Left ventricle myocardium inferior (tissue), 1 donor: ENCODE data around the gene NOS1AP. TPM values are rescaled to one million over a fixed set of nuclear protein-coding genes. Genes with fewer than 3 reads are reported as not detected.

Experiments used
- DNase-seq: peaks from one replicate; pipeline ENCODE4 v3.0.0-alpha.2; 2020
- H3K27ac ChIP-seq: fragments of 200-600 bp; replicated peaks from 2 replicates; pipeline ENCODE4 v1.8.0; 2021
- H3K27me3 ChIP-seq: fragments of 200-600 bp; 2 replicates; pipeline ENCODE4 v1.8.0; 2021; ENCODE audit warnings: low read depth
- H3K36me3 ChIP-seq: fragments of 200-600 bp; 2 replicates; pipeline ENCODE4 v1.8.0; 2021
- H3K4me1 ChIP-seq: fragments of 200-600 bp; 2 replicates; pipeline ENCODE4 v1.8.0; 2021
- H3K4me3 ChIP-seq: fragments of 200-600 bp; 2 replicates; pipeline ENCODE4 v1.8.0; 2021; ENCODE audit warnings: mild to moderate bottlenecking, moderate library complexity
- H3K9me3 ChIP-seq: fragments of 200-600 bp; replicated peaks from 2 replicates; pipeline ENCODE4 v1.8.0; 2021
- CTCF ChIP-seq: fragments of 200-600 bp; IDR thresholded peaks from 2 replicates; pipeline ENCODE4 v1.8.0; 2021; ENCODE audit warnings: antibody characterized with exemption, mild to moderate bottlenecking, borderline replicate concordance
- intact Hi-C: fragments of 100-400 bp; cut with micrococcal nuclease; formaldehyde crosslinking; loops from one replicate; pipeline ENCODE4 v1.11.0; 2022
- total RNA-seq: library from RNA; stranded (reverse); fragmentation: NEBNext Ultra II Directional; extraction: Animal tissue kit (Norgen Biotek cat#: 25700); gene quantifications from one replicate; pipeline ENCODE4 v1.2.1, GENCODE V29; 2021
- donor health status: DM: no; HTN: yes; CAD: no; lungs with severe emphysema.

NOS1AP gene
- total RNA-seq, 1 donor from 2014 or later = 6.2 TPM

GRCh38 chr1:162372159-162373071 is 302.9 kb downstream of the NOS1AP start:
- no peak overlapping the region for H3K27ac ChIP-seq
- no peak overlapping the region for H3K4me3 ChIP-seq
- intact Hi-C loops = no loop called here
- DNase-seq = no peak
- H3K4me1 ChIP-seq = peaks cover 5% of the 10 kb centered on the region
- TF ChIP-seq CTCF = no peak
- no peaks in the 10 kb centered on the region for H3K9me3 ChIP-seq
- H3K36me3 ChIP-seq = no peaks in the 10 kb centered on the region
- no peaks in the 10 kb centered on the region for H3K27me3 ChIP-seq

- no peak for TF ChIP-seq CTCF
- intact Hi-C loops = no loop called here
- H3K9me3 ChIP-seq = no peaks in the 10 kb centered on the region
- no peaks in the 10 kb centered on the region for H3K27me3 ChIP-seq
- no peaks in the 10 kb centered on the region for H3K36me3 ChIP-seq
- no peak for DNase-seq
- H3K4me1 ChIP-seq = peaks cover 5% of the 10 kb centered on the region
- no peak overlapping the region for H3K4me3 ChIP-seq
- no peak overlapping the region for H3K27ac ChIP-seq
Observed at GRCh38 chr1:162373072-162373427, 303.6 kb downstream of the NOS1AP start.

GRCh38 chr1:162373541-162374260 is 304.2 kb downstream of the NOS1AP start:
- Histone ChIP-seq H3K9me3 (no peaks in the 10 kb centered on the region), H3K36me3 (no peaks in the 10 kb centered on the region), H3K4me1 (peaks cover 5% of the 10 kb centered on the region), H3K27me3 (no peaks in the 10 kb centered on the region), H3K4me3 (no peak overlapping the region), H3K27ac (no peak overlapping the region)
- no peak for DNase-seq
- no peak for TF ChIP-seq CTCF
- intact Hi-C loops = no loop called here

- Histone ChIP-seq H3K36me3 (no peaks in the 10 kb centered on the region), H3K27ac (no peak overlapping the region), H3K27me3 (no peaks in the 10 kb centered on the region), H3K4me1 (peaks cover 5% of the 10 kb centered on the region), H3K4me3 (no peak overlapping the region), H3K9me3 (no peaks in the 10 kb centered on the region)
- DNase-seq = no peak
- intact Hi-C loops = no loop called here
- no peak for TF ChIP-seq CTCF
Observed at GRCh38 chr1:162374406-162374805, 304.9 kb downstream of the NOS1AP start.

- Histone ChIP-seq H3K4me1 (peaks cover 5% of the 10 kb centered on the region), H3K9me3 (no peaks in the 10 kb centered on the region), H3K27ac (no peak overlapping the region), H3K27me3 (no peaks in the 10 kb centered on the region), H3K4me3 (no peak overlapping the region), H3K36me3 (no peaks in the 10 kb centered on the region)
- no peak for DNase-seq
- intact Hi-C loops = no loop called here
- no peak for TF ChIP-seq CTCF
Observed at GRCh38 chr1:162375463-162375862, 306.0 kb downstream of the NOS1AP start.
